WTC11 (cell line): ENCODE data around the gene TAF15. TPM values are rescaled to one million over a fixed set of nuclear protein-coding genes. Genes with fewer than 3 reads are reported as not detected.

Source experiments
- ATAC-seq: fragments of 200-7000 bp; cut with Tn5 transposase; 2 replicates; pipeline ENCODE4 v1.10.0; 2021; ENCODE audit warnings: mild to moderate bottlenecking, moderate library complexity
- CTCF ChIA-PET: fragments of 300-600 bp; sonication (Branson Sonifier 250); formaldehyde crosslinking; loops from one replicate; lab custom pipeline; 2021; ENCODE audit warnings: antibody characterized with exemption; lab: Charles Lee
- POLR2A ChIA-PET: fragments of 350-600 bp; sonication (Branson Sonifier 250); formaldehyde crosslinking; loops from one replicate; lab custom pipeline; 2021; ENCODE audit warnings: antibody characterized with exemption; lab: Charles Lee
- DNase-seq: peaks from one replicate; pipeline ENCODE4 v3.0.0; 2021; ENCODE audit warnings: low spot score
- H3K27ac Mint-ChIP-seq: 2 replicates; pipeline ENCODE4 v1.8.0; 2021; ENCODE audit warnings: mixed read lengths
- H3K27me3 Mint-ChIP-seq: 2 replicates; pipeline ENCODE4 v1.8.0; 2021; ENCODE audit warnings: low read depth, mild to moderate bottlenecking, moderate library complexity, mixed read lengths
- H3K36me3 Mint-ChIP-seq: 2 replicates; pipeline ENCODE4 v1.8.0; 2021; ENCODE audit warnings: mixed read lengths
- H3K4me1 Mint-ChIP-seq: 2 replicates; pipeline ENCODE4 v1.8.0; 2022; ENCODE audit warnings: mixed read lengths
- H3K4me3 Mint-ChIP-seq: 2 replicates; pipeline ENCODE4 v1.8.0; 2021; ENCODE audit warnings: mild to moderate bottlenecking, moderate library complexity, mixed read lengths
- H3K9me3 Mint-ChIP-seq: 2 replicates; pipeline ENCODE4 v1.8.0; 2021; ENCODE audit warnings: mixed read lengths
- AR ChIP-seq: fragments of 250-450 bp; sonication (Bioruptor Pico); IDR thresholded peaks from 2 replicates; pipeline ENCODE4 v1.9.0; 2021; ENCODE audit warnings: mild to moderate bottlenecking
- CTCF ChIP-seq: fragments of 200-600 bp; IDR thresholded peaks from 2 replicates; pipeline ENCODE4 v1.8.0; 2022; ENCODE audit warnings: antibody characterized with exemption
- ERG ChIP-seq: fragments of 250-450 bp; sonication (Bioruptor Pico); IDR thresholded peaks from 2 replicates; pipeline ENCODE4 v1.8.0; 2021; ENCODE audit warnings: mild to moderate bottlenecking
- FOXJ3 ChIP-seq: sonication (generic); formaldehyde crosslinking; IDR thresholded peaks from 2 replicates; pipeline ENCODE4 v1.9.0; 2021; ENCODE audit warnings: missing genetic modification reagents, mild to moderate bottlenecking, borderline replicate concordance
- FOXK1 ChIP-seq: sonication (generic); formaldehyde crosslinking; IDR thresholded peaks from 2 replicates; pipeline ENCODE4 v1.8.0; 2022; ENCODE audit warnings: mild to moderate bottlenecking, moderate library complexity, missing genetic modification reagents
- KAT7 ChIP-seq: sonication (generic); formaldehyde crosslinking; IDR thresholded peaks from 2 replicates; pipeline ENCODE4 v1.8.1; 2023; ENCODE audit warnings: missing genetic modification reagents, mild to moderate bottlenecking, borderline replicate concordance
- MAX ChIP-seq: sonication (generic); formaldehyde crosslinking; IDR thresholded peaks from 2 replicates; pipeline ENCODE4 v1.8.0; 2022; ENCODE audit warnings: mild to moderate bottlenecking, missing genetic modification reagents
- SP1 ChIP-seq: sonication (generic); formaldehyde crosslinking; conservative IDR thresholded peaks from 2 replicates; pipeline ENCODE4 v1.8.1; 2022; ENCODE audit warnings: missing genetic modification reagents
- ZNF512 ChIP-seq: sonication (generic); formaldehyde crosslinking; IDR thresholded peaks from 2 replicates; pipeline ENCODE4 v1.8.1; 2022; ENCODE audit warnings: missing genetic modification reagents, borderline replicate concordance
- ZNF532 ChIP-seq: fragments of 250-450 bp; sonication (Bioruptor Pico); IDR thresholded peaks from 2 replicates; pipeline ENCODE4 v1.9.0; 2021; ENCODE audit warnings: mild to moderate bottlenecking, borderline replicate concordance
- ZNF671 ChIP-seq: fragments of 250-450 bp; sonication (Bioruptor Pico); IDR thresholded peaks from 2 replicates; pipeline ENCODE4 v1.8.0; 2021; ENCODE audit warnings: mild to moderate bottlenecking
- ZSCAN18 ChIP-seq: fragments of 250-450 bp; sonication (Bioruptor Pico); IDR thresholded peaks from 2 replicates; pipeline ENCODE4 v2.1.2; 2022; ENCODE audit warnings: mild to moderate bottlenecking, moderate library complexity
- total RNA-seq: library from RNA; stranded (reverse); gene quantifications from 3 replicates; pipeline ENCODE4 v1.2.3, GENCODE V29; 2021

Gene TAF15
- total RNA-seq, 1 experiment from 2014 or later, result 273 TPM

- TF ChIP-seq FOXK1 (CRISPR knock-in tag) (no peak), CTCF (no peak), FOXJ3 (no peak), MAX (CRISPR knock-in tag) (no peak)
Measured at GRCh38 chr17:35847006-35847405, 37.7 kb downstream of the TAF15 start (continued).

- Mint-ChIP-seq H3K36me3 (peaks cover 56% of the 10 kb centered on the region), H3K27ac (peak overlapping the region; percentile 65), H3K9me3 (no peaks in the 10 kb centered on the region), H3K4me3 (no peak overlapping the region), H3K4me1 (peaks cover 14% of the 10 kb centered on the region), H3K27me3 (no peaks in the 10 kb centered on the region)
- CTCF ChIA-PET, result interaction anchor here (1.4 kb wide), 1 partner anchor 73 kb away, joined by 3 read pairs; no protein-coding TSS in a partner anchor
- no peak for DNase-seq
- ATAC-seq, result no peak
- no peak for TF ChIP-seq ZNF671 (CRISPR knock-in tag)
- TF ChIP-seq MAX (CRISPR knock-in tag), result no peak
- no peak for TF ChIP-seq ZSCAN18
- TF ChIP-seq ZNF532, result 0 out of 2 replicates have a peak, but pooled peaks have one; percentile 10
- TF ChIP-seq AR (CRISPR knock-in tag), result 0 out of 2 replicates have a peak, but pooled peaks have one; percentile 6
- TF ChIP-seq ZNF512, result no peak
- TF ChIP-seq KAT7 (CRISPR knock-in tag), result no peak
- TF ChIP-seq SP1 (CRISPR knock-in tag), result no peak
- no peak for TF ChIP-seq ERG (CRISPR knock-in tag)
- POLR2A ChIA-PET, result interaction anchor here (0.8 kb wide), 1 partner anchor 251 kb away, joined by 6 read pairs; no protein-coding TSS in a partner anchor
Measured at GRCh38 chr17:35847633-35848373, 38.5 kb downstream of the TAF15 start.
